ENCODE results near the gene ST3GAL3. TPM values are rescaled to one million over a fixed set of nuclear protein-coding genes. Genes with fewer than 3 reads are reported as not detected.

ST3GAL3 gene
- total RNA-seq, 1 experiment from 2014 or later, result 8.3 TPM

GRCh38 chr1:43963890-43964289 lies 256.6 kb downstream of the ST3GAL3 start:
- H3K9me3 ChIP-seq (ENCODE audit: control insufficient read depth, low read depth, low read length), result no peaks in the 10 kb centered on the region
- H2BK120ac ChIP-seq (ENCODE audit: low read depth, low read length, poor library complexity, severe bottlenecking), result no peak overlapping the region
- no peak overlapping the region for H2BK20ac ChIP-seq (ENCODE audit: low read depth, low read length, poor library complexity, severe bottlenecking)
- H2BK15ac ChIP-seq (ENCODE audit: low read depth, low read length), result no peak overlapping the region
- H3K79me1 ChIP-seq (ENCODE audit: insufficient read depth, low read depth, low read length, poor library complexity, severe bottlenecking), result no peaks in the 10 kb centered on the region
- H3T11ph ChIP-seq (ENCODE audit: low read length), result no peak overlapping the region
- no peak for TF ChIP-seq CTCF (conservative IDR thresholded peaks at IDR 0.05)
- no peaks in the 10 kb centered on the region for H3K9me3 Mint-ChIP-seq
- H3K36me3 Mint-ChIP-seq (ENCODE audit: insufficient read depth in 1 of 3, low read depth in 3 of 3), result peaks cover 4 to 7% (median 4%) of the 10 kb centered on the region in 3 experiments; a peak in 4 of 7 replicates
- no peaks in the 10 kb centered on the region for H3K23me2 ChIP-seq (ENCODE audit: insufficient read length, low read depth, low read length, poor library complexity, severe bottlenecking)
- no peak overlapping the region for H3K4ac ChIP-seq (ENCODE audit: low read depth, low read length)
- no peak overlapping the region for H3K27ac Mint-ChIP-seq
- H3K79me2 ChIP-seq (ENCODE audit: insufficient read depth, low read length), result no peaks in the 10 kb centered on the region
- no peak overlapping the region for H3K9ac ChIP-seq (ENCODE audit: extremely low read depth, insufficient read length, low read length)
- no peak for DNase-seq
- no peak overlapping the region for H2AK5ac ChIP-seq (ENCODE audit: insufficient read length, low read length)
- no peak overlapping the region for H4K8ac ChIP-seq (replicated peaks; ENCODE audit: insufficient read length, low read depth, low read length)
- no peak overlapping the region for H2BK12ac ChIP-seq (ENCODE audit: insufficient read length, low read depth, low read length)
- no peak overlapping the region for H3K27ac ChIP-seq (ENCODE audit: insufficient read length, low read depth, low read length)
- H3K4me1 Mint-ChIP-seq, result no peaks in the 10 kb centered on the region
- no peak overlapping the region for H3K14ac ChIP-seq (ENCODE audit: insufficient read depth, low read length)
- H4K20me1 ChIP-seq (ENCODE audit: control insufficient read depth, insufficient read depth, insufficient read length), result no peaks in the 10 kb centered on the region
- H3K4me3 Mint-ChIP-seq, result no peak overlapping the region
- no peaks in the 10 kb centered on the region; the same call in 1 of the 2 replicates for H3K27me3 Mint-ChIP-seq (ENCODE audit: low read depth)
- no peak overlapping the region for H3K4me2 ChIP-seq (ENCODE audit: insufficient read depth, insufficient read length, low read length)
- H3K23ac ChIP-seq (ENCODE audit: insufficient read length, low read depth, low read length), result no peak overlapping the region
- H4K91ac ChIP-seq (ENCODE audit: insufficient read length, low read depth, low read length), result no peak overlapping the region
- H3K4me1 ChIP-seq (ENCODE audit: insufficient read depth, low read length), result no peaks in the 10 kb centered on the region
- no peaks in the 10 kb centered on the region for H3K27me3 ChIP-seq (ENCODE audit: insufficient read depth, low read length)
- H4K5ac ChIP-seq (ENCODE audit: insufficient read length, low read depth, low read length), result no peak overlapping the region
- no peak overlapping the region for H3K56ac ChIP-seq (ENCODE audit: insufficient read length, low read depth, low read length)
- H2AFZ ChIP-seq (ENCODE audit: low read length), result no peak overlapping the region
- no peak overlapping the region for H3K18ac ChIP-seq (ENCODE audit: insufficient read length, low read depth, low read length)
- H2BK5ac ChIP-seq (ENCODE audit: insufficient read length, low read length), result no peak overlapping the region
- no CpG with 5 or more reads among the region's 5 CpGs for WGBS (ENCODE audit: extremely low coverage, insufficient read length, low lambda C conversion rate)
